Measurements from ENCODE around the gene PHETA2. TPM values are rescaled to one million over a fixed set of nuclear protein-coding genes. Genes with fewer than 3 reads are reported as not detected.

The PHETA2 gene
- total and polyA plus RNA-seq, 2 of the 13 experiments (the other 11 are each of a cell fraction or from before 2014, with no cell fraction given), result 0.07 TPM; not detected in 1

DNA sequence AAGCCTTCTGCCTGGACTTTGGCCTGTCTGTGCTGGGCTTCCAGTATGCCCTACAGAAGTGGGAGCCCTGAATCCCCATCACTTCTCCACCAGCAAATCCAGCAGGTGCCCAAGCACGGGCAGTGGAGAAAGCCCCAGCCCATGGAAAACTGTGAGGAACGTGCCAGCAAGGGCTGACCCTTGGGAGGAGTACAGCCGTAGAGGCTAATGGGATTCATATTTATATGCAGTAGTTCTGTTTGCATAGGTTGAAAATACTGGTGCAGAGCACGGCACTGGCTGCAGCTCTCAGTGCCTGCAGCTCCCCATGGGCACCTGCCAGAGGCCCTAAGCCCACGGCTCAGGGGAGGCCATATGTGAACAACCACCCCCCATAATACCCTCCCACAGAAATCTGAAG, 13.6 kb upstream of the PHETA2 start:
- ATAC-seq, result no peak
- no peak overlapping the region for H2AFZ ChIP-seq (ENCODE audit: low read length)
- no peak overlapping the region for H3K4me3 ChIP-seq (replicated peaks in 1 of 3; ENCODE audit: insufficient read depth in 1 of 3, low read depth in 2 of 3, low read length in 3 of 3)
- H3K27me3 ChIP-seq (ENCODE audit: control insufficient read depth in 1 of 2, insufficient read depth in 2 of 2, low read length in 2 of 2), result no peaks in the 10 kb centered on the region
- no peaks in the 10 kb centered on the region for H4K20me1 ChIP-seq (ENCODE audit: insufficient read depth, low read length)
- no peak for FAIRE-seq
- no peak overlapping the region for H3K9ac ChIP-seq (ENCODE audit: insufficient read depth, low read depth, low read length)
- 89% methylated on average over 3 of the region's 5 CpGs for WGBS (ENCODE audit: low lambda C conversion rate)
- H3K36me3 ChIP-seq (replicated peaks in 1 of 2; ENCODE audit: control insufficient read depth in 1 of 2, insufficient read depth in 2 of 2, low read length in 2 of 2), result peaks cover 7 to 12% of the 10 kb centered on the region in 2 experiments; a peak in 3 of 5 replicates
- intact Hi-C loops (cut with micrococcal nuclease; ENCODE audit: unreplicated experiment) (no loop called here), in situ Hi-C loops (cut with HindIII; ENCODE audit: extremely low pct_ligation_motif_present, low pct_unique_long_range_greater_than_20kb) (no loop called here)
- DNase-seq (ENCODE audit: low spot score), result no peak
- TF ChIP-seq, protein P1, sequence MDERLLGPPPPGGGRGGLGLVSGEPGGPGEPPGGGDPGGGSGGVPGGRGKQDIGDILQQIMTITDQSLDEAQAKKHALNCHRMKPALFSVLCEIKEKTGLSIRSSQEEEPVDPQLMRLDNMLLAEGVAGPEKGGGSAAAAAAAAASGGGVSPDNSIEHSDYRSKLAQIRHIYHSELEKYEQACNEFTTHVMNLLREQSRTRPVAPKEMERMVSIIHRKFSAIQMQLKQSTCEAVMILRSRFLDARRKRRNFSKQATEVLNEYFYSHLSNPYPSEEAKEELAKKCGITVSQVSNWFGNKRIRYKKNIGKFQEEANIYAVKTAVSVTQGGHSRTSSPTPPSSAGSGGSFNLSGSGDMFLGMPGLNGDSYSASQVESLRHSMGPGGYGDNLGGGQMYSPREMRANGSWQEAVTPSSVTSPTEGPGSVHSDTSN (CRISPR knock-in tag; IDR thresholded peaks at IDR 0.05), result no peak
- TF ChIP-seq SCMH1 (CRISPR knock-in tag; IDR thresholded peaks at IDR 0.05; ENCODE audit: borderline replicate concordance), result no peak
- TF ChIP-seq BCL6 (CRISPR knock-in tag; IDR thresholded peaks at IDR 0.05), result no peak
- TF ChIP-seq FOXO1 (CRISPR knock-in tag; IDR thresholded peaks at IDR 0.05), result no peak
- no peak for TF ChIP-seq TFE3 (CRISPR knock-in tag; IDR thresholded peaks at IDR 0.05)
- no peak for TF ChIP-seq HHEX (CRISPR knock-in tag; IDR thresholded peaks at IDR 0.05)
- no peak for TF ChIP-seq GPN1 (CRISPR knock-in tag; IDR thresholded peaks at IDR 0.05; ENCODE audit: borderline replicate concordance)
- TF ChIP-seq TCF7 (IDR thresholded peaks at IDR 0.05; ENCODE audit: low read depth), result no peak
- TF ChIP-seq ARID2 (CRISPR knock-in tag; IDR thresholded peaks at IDR 0.05; ENCODE audit: borderline replicate concordance), result no peak
- no peak for TF ChIP-seq ZFAT (CRISPR knock-in tag; conservative IDR thresholded peaks at IDR 0.05)
- TF ChIP-seq ZEB1 (IDR thresholded peaks at IDR 0.05; ENCODE audit: insufficient replicate concordance, low read depth), result no peak
- no peak for TF ChIP-seq NR2F2 (IDR thresholded peaks at IDR 0.05; ENCODE audit: borderline replicate concordance, low read depth)
- CTCF ChIA-PET (ENCODE audit: low intra/inter-chr PET ratio, low total read pairs), result no interaction called here
- H3K4me1 ChIP-seq (ENCODE audit: insufficient read depth, low read length), result peaks cover 11% of the 10 kb centered on the region
- POLR2A ChIA-PET, result no interaction called here
- no peaks in the 10 kb centered on the region for H3K79me2 ChIP-seq (ENCODE audit: insufficient read depth, low read length)
- H3K27ac ChIP-seq (ENCODE audit: extremely low read length, insufficient read depth, low read length), result no peak overlapping the region
- H3K9me3 ChIP-seq (ENCODE audit: low read length), result peaks cover 11% of the 10 kb centered on the region
- H3K4me2 ChIP-seq (ENCODE audit: low read depth, low read length), result no peak overlapping the region
- BruUV-seq (replicated peaks), result no TSS peak
